Lower leg skin (tissue), 4 donors: ENCODE data around the gene CADM1. TPM values are rescaled to one million over a fixed set of nuclear protein-coding genes. Genes with fewer than 3 reads are reported as not detected.

ENCODE experiments used
- DNase-seq, 2 donors: peaks; one replicate each; pipeline ENCODE4 v3.0.0-alpha.2; 2019; ENCODE audit warnings: low spot score in 2 of 2
- H3K4me3 ChIP-seq: fragments of 200-600 bp; sonication (generic); 2 replicates; pipeline ENCODE4 v1.5.1; 2017; ENCODE audit warnings: mild to moderate bottlenecking, low read depth; ENCODE audit not compliant: poor library complexity, severe bottlenecking
- POLR2A ChIP-seq, 2 donors: fragments of 450-650 bp; IDR thresholded peaks; one replicate each; pipeline ENCODE4 v1.6.1; 2016 to 2017; ENCODE audit warnings: antibody characterized with exemption in 2 of 2, mild to moderate bottlenecking in 1 of 2, moderate library complexity in 1 of 2
- WGBS, 2 donors: methylation state at CpG; one replicate each; pipeline ENCODE4 v1.1.5; 2018; 5-methylcytosine and 5-hydroxymethylcytosine counted together
- intact Hi-C: fragments of 100-400 bp; cut with DNase I; formaldehyde crosslinking; loops from one replicate; pipeline ENCODE4 v1.15.0; 2023; ENCODE audit warnings: low total_unique reads
- total RNA-seq, 4 donors: library from RNA; depleted of rRNA; stranded (reverse); fragments of >200 nt; gene quantifications; one replicate each; pipeline ENCODE4 v1.1.0, GENCODE V29; 2016
- TF ChIP-seq, protein P1 (sequence below), 3 donors: fragments of 450-650 bp; IDR thresholded peaks; one replicate each; pipeline ENCODE4 v1.5.1; 2016; ENCODE audit warnings: antibody characterized with exemption in 3 of 3, mild to moderate bottlenecking in 3 of 3, moderate library complexity in 2 of 3

The CADM1 gene
- total RNA-seq, 4 donors from 2014 or later, result 9.4 to 21.4 (median 11.8) TPM

DNA sequence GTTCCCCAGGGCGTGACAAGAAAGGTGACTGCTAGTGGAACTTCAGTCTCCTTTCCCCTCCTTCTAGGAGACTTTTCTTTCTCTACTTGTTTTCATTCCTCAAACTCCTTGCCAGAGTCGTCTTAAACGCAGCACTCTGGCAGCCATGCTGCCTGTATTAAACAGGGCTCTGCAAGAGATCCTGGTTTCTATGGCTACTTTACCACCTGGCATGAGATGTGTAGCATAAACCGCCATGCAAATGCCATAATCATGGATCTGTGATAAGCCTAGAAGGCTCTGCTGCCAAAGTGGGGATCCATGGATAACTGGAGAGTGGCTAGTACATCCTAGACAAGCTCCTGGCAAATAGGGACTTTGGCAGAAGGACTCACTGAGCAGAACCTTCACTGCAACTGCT lies 321.1 kb downstream of the CADM1 start:
- intact Hi-C loops, result no loop called here
- H3K4me3 ChIP-seq, result no peak overlapping the region
- DNase-seq, result no peak
- TF ChIP-seq POLR2A (IDR thresholded peaks at IDR 0.05), result no peak
- TF ChIP-seq, protein P1, sequence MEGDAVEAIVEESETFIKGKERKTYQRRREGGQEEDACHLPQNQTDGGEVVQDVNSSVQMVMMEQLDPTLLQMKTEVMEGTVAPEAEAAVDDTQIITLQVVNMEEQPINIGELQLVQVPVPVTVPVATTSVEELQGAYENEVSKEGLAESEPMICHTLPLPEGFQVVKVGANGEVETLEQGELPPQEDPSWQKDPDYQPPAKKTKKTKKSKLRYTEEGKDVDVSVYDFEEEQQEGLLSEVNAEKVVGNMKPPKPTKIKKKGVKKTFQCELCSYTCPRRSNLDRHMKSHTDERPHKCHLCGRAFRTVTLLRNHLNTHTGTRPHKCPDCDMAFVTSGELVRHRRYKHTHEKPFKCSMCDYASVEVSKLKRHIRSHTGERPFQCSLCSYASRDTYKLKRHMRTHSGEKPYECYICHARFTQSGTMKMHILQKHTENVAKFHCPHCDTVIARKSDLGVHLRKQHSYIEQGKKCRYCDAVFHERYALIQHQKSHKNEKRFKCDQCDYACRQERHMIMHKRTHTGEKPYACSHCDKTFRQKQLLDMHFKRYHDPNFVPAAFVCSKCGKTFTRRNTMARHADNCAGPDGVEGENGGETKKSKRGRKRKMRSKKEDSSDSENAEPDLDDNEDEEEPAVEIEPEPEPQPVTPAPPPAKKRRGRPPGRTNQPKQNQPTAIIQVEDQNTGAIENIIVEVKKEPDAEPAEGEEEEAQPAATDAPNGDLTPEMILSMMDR (IDR thresholded peaks at IDR 0.05), result no peak
- WGBS, 2 donors, result 83 to 84% methylated on average over 4 of the region's 4 CpGs

DNA sequence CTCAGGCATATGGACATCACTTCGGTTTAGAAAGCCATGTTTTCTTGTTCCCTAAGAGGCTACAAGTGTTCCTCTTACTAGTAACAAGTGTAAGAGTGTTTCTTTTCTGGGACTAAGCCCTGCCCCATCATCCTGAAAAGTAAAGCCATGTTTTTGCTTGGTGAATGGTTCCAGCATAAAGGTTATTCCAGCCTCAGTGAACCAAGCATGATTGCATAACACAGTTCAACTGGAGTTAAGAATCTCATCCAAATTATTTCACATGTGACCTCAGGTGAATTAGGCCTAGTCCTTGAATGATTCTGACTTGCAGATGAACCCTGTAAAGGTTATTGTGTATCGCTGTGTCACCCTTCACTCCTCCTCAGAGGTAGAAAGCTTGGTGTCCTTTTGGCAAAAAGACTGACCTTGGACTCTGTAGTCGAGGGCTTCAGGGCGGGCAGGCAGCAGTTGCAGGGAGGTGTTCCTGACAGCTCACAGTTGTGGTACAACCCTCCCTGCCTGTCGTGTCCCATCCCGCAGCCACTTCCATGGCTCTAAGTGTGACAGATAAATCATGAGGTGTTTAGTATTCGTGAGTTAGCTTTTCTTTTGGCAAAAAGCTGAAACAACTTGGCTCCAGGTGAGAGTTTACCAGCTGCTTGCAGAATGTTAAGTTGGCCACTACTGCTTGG lies 321.8 kb downstream of the CADM1 start:
- no peak overlapping the region for H3K4me3 ChIP-seq
- TF ChIP-seq, protein P1 (IDR thresholded peaks at IDR 0.05), result no peak
- TF ChIP-seq POLR2A (IDR thresholded peaks at IDR 0.05), result no peak
- intact Hi-C loops, result no loop called here
- DNase-seq, result no peak
- WGBS, 2 donors, result 61 to 66% methylated on average over 7 of the region's 7 CpGs

DNA sequence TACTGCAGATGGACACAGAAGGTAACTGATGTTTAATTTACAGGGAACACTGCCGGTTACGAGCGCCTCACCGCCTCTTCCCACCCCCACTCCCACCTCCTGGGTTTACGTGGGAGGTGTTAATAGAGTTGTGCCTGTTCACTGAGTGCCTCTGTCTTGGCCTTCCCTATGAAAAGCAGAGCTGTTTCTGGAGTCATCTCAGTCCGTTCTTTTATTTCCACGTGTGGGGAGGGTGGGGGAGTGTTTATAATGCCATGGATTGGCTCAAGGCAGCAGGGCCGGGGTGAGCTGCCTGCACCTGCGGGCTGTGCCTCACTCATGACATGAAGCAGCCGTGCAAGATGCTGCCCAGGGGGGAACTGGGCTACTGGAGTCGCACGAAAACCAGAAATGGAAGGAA lies 322.7 kb downstream of the CADM1 start:
- TF ChIP-seq POLR2A (IDR thresholded peaks at IDR 0.05), result no peak
- TF ChIP-seq, protein P1 (IDR thresholded peaks at IDR 0.05), result no peak
- intact Hi-C loops, result no loop called here
- H3K4me3 ChIP-seq, result no peak overlapping the region
- DNase-seq, result no peak
- 80 to 83% methylated on average over 12 of the region's 12 CpGs for WGBS, 2 donors

DNA sequence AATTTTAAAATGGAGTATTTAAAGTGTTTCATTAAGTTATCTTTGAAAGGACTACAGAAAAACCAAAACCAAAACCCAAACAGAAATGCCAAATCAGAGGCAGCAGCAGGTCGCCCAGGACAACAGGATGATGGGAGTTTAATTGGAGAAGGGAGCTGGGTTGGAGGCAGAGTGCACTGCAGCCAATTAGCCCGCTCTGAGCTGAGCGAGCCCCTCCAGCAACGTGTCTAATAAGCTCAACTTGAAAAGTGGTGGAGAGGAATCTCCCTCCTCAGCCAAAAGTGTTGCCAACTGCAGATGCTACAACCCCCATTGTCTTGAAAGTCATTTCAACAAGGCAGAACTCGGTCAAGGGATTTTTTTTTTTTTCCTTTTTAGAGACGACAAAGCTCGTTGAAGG lies 323.9 kb downstream of the CADM1 start:
- intact Hi-C loops, result no loop called here
- DNase-seq, result no peak
- WGBS, 2 donors, result 54 to 57% methylated on average over 7 of the region's 7 CpGs
- TF ChIP-seq POLR2A (IDR thresholded peaks at IDR 0.05), result no peak
- TF ChIP-seq, protein P1 (IDR thresholded peaks at IDR 0.05), result no peak
- H3K4me3 ChIP-seq, result no peak overlapping the region

DNA sequence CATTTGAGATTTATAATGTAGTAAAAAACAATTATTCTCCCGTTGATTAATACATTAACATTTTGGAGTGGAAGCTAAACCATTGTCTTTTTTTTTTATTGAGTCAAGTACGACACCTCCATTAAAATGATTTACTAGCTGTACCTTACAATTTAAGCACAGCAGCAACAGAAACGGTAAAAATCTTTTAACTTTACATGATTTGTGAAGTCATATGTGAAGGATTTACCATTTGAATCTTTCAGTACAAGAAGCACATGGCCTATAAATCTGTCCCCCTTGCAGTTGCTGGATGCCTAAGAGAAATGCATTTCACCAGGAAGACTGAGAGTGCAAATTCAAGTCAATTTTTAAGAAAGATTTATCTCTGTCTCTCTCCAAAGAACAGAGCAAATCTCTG lies 324.6 kb downstream of the CADM1 start:
- DNase-seq, result no peak
- H3K4me3 ChIP-seq, result no peak overlapping the region
- WGBS, 2 donors, result 60 to 69% methylated on average over 3 of the region's 3 CpGs
- TF ChIP-seq POLR2A (IDR thresholded peaks at IDR 0.05), result no peak
- intact Hi-C loops, result no loop called here

DNA sequence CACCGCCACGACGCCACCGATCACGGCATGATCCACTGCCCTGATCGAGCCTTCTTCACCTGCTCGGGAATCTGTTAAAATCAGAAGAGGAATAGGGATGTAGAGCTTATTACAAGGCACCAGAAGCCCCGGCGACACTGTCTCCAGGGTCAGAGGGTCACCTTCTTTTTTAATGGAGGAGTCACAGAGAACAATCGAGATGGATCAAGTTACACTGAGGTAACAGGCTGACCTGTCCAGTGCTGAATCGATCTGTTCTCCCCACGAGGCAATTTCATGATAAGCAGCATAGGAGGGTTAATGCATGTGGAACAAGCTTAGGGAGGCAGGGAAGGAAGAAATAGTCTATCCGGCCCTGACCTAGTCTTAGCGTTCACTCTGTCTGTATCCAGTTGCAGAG lies 325.5 kb downstream of the CADM1 start:
- intact Hi-C loops, result no loop called here
- TF ChIP-seq, protein P1 (IDR thresholded peaks at IDR 0.05), result no peak
- no peak for TF ChIP-seq POLR2A (IDR thresholded peaks at IDR 0.05)
- H3K4me3 ChIP-seq, result no peak overlapping the region
- WGBS, 2 donors, result 87 to 88% methylated on average over 14 of the region's 14 CpGs
- no peak for DNase-seq
